ENCODE results near the gene PPP4R2.

- no peak for TF ChIP-seq RAD21 (IDR thresholded peaks at IDR 0.05 in 1 of 2, conservative IDR thresholded peaks at IDR 0.05 in 1 of 2; ENCODE audit: low read depth in 2 of 2, low read length in 2 of 2)
- no peak for TF ChIP-seq BRCA1 (IDR thresholded peaks at IDR 0.05; ENCODE audit: low read depth, low read length)
- TF ChIP-seq POLR2A (IDR thresholded peaks at IDR 0.05; ENCODE audit: control extremely low read depth in 1 of 2, low read depth in 2 of 2, low read length in 2 of 2) = no peak
- no peak for TF ChIP-seq EP300 (IDR thresholded peaks at IDR 0.05; ENCODE audit: borderline replicate concordance in 1 of 2, low read depth in 2 of 2, low read length in 2 of 2)
- no peak for TF ChIP-seq SIN3A (conservative IDR thresholded peaks at IDR 0.05 in 1 of 2, IDR thresholded peaks at IDR 0.05 in 1 of 2; ENCODE audit: low read depth in 1 of 2, low read length in 2 of 2)
- TF ChIP-seq CTCF (IDR thresholded peaks at IDR 0.05; ENCODE audit: control extremely low read depth in 1 of 3, insufficient read depth in 1 of 3, low read depth in 1 of 3, low read length in 3 of 3) = no peak
- no peak for TF ChIP-seq TEAD4 (IDR thresholded peaks at IDR 0.05; ENCODE audit: low read depth, low read length)
- TF ChIP-seq NRF1 (IDR thresholded peaks at IDR 0.05; ENCODE audit: low read depth, low read length) = no peak
- TF ChIP-seq CREB1 (IDR thresholded peaks at IDR 0.05) = no peak
- TF ChIP-seq CHD2 (IDR thresholded peaks at IDR 0.05; ENCODE audit: low read length) = no peak
- no peak for TF ChIP-seq YY1 (IDR thresholded peaks at IDR 0.05; ENCODE audit: low read depth, low read length)
- no peak for TF ChIP-seq EZH2 (IDR thresholded peaks at IDR 0.05; ENCODE audit: low read depth, low read length, severe bottlenecking)
- TF ChIP-seq FOSL1 (IDR thresholded peaks at IDR 0.05; ENCODE audit: insufficient read depth, low read depth, low read length) = no peak
These were observed 48.7 kb upstream of the PPP4R2 start for GRCh38 chr3:72947715-72948490.

Measured in H1 (cell line).